SKM-1 (cell line): Measurements from ENCODE around the gene MUSK.
"Not testable (repeated sequence)": the region's sequence is repeated elsewhere in the genome, so short reads cannot be mapped to it uniquely, and the experiment has no call there.

ENCODE experiments used
- DNase-seq: peaks from one replicate; lab custom pipeline; 2025; ENCODE audit not compliant: unreplicated experiment; lab: John Stamatoyannopoulos, UW

The MUSK gene

GRCh38 chr9:110808599-110808980, 140.0 kb downstream of the MUSK start:
- DNase-seq: no peak

- DNase-seq: no peak
Observed at GRCh38 chr9:110809038-110809595, 140.5 kb downstream of the MUSK start.

DNA sequence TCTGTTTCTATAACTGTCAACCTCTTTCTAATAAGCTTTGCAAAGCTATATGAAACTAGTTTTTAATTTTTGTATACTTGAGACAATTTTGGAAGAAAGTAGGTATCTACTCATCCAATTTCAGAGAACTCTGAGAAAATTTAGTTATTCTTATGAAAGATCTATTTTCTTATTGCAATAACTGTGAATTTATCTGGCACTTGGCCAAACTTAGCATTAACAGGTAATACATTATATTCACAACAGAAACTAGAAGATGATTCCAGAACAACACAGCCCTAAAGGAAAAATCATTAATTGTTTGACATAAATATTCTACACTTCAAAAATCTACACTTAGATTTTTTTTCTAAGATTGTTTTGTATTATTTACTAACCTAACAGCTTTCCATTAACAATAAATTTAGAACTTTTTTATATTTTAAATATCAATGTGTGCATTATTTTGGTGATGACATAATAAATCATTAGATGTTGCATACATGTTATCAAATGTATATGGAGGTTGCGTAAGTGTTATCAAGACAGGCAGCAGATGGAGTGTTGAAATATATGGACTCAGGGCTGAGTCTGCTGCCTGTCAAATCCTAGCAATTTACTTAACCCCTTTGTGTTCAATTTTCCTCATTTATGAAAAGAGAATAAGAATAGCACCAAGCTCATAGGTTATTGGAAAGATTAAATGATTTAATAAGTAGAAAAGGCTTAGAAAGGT, 141.8 kb downstream of the MUSK start:
- DNase-seq: no peak

DNA sequence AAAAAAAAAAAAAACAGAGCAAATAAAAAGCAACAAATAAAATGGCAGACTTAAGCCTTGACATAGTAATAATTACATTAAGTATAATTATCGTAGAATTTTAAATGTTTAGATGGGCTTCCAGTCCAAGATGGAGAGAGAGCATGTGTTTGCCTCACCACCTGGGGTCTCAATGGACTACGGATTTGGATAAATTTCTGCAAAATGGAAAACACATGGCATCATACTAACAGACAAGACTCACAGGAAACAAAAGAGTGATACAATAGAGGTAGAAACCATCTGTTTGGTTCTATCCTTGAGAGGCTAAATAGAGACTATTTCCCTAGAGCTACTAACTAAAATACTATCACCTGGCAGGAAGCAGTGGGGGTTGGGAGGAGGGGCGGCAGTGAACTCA, 144.3 kb downstream of the MUSK start:
- no peak for DNase-seq

DNA sequence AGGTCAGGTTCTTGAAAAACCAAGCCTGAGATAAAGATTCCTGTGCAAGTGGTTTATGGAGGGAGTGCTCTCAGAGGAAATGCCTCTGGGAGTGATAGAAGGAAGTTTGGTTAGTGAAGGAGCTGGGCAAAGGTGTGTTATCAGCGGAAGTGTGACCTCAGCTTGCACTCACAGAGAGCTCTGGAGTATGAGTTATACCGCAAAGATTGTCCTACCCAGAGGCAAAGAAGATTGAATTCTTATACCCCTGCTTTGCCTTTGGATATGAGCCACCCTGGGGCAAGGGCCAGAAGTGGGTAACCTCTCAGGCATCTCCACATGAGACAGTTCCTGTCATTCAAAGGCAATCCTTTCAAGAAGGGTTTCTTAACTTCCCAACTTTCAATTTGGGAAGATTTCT, 145.6 kb downstream of the MUSK start:
- DNase-seq: no peak

DNA sequence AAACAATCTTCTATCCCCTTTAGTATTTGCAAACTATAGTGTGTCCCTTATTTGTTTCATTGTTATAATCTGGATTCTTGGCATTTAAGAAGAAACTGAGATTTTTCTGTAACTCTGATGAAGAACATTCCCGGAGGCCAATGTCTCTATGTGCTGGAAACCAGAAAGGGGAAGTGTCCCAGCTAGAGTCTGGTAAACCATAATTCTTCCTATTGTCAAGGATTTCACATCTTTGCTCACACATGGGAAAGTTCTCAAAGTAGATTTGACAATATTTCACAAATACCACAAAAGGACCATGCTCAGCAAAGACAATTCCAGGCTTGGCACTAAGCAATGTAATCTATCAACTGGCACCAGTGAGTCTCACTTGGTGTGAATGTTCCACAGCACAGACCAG, 146.8 kb downstream of the MUSK start:
- no peak for DNase-seq

GRCh38 chr9:110820381-110820780, 151.8 kb downstream of the MUSK start:
- no peak for DNase-seq

DNA sequence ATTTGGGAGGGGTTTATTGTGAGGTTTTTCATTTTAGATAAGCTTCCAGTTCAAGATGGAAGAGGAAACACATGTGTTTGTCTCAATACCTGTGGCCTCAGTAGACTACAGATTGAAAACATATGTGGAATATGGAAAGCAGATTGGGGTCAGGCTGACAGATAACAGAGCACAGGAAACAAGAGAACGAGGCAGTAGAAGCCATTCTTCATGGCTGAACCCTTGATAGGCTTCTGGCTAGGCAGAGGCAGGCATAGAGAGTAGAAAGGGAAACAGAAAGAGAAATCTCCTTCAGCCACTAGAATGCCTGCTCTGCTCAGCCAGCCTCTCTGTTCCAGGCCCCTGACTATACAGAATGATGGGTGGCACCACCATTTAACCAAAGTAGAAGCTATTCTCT, 152.5 kb downstream of the MUSK start:
- no peak for DNase-seq

GRCh38 chr9:110825129-110825528, 156.5 kb downstream of the MUSK start:
- DNase-seq: not testable (repeated sequence)

GRCh38 chr9:110825950-110826349, 157.4 kb downstream of the MUSK start:
- no peak for DNase-seq

DNA sequence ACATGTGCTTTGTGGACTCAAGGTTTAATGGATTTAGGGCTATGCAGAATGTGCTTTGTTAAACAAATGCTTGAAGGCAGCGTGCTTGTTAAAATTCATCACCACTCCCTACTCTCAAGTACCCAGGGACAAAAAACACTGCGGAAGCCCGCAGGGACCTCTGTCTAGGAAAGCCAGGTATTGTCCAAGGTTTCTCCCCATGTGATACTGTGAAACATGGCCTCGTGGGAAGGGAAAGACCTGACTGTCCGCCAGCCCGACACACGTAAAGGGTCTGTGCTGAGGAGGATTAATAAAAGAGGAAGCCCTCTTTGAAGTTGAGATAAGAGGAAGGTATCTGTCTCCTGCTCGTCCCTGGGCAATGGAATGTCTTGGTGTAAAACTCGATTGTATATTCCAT, 157.8 kb downstream of the MUSK start:
- DNase-seq: not testable (repeated sequence)

DNA sequence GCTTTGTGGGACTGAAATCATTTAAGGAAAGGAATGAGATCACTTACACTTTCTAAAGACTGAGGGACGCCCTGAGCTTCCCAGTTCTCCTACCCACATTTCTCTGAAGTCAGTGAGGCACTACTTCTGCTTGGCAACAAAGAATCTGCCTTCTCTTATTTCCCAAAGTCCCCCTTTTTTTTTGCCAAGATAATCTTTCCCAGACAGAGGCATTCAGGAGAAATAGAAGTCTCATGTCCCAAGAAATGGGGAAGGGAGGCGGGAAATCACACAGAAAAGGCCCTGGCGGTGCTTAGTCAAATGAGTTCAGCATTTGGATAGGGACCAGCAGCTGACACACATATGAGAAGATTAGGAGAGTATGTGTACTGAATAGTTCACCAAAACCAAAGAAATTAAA, 159.7 kb downstream of the MUSK start:
- no peak for DNase-seq

GRCh38 chr9:110830495-110830894, 161.9 kb downstream of the MUSK start:
- DNase-seq: no peak

DNA sequence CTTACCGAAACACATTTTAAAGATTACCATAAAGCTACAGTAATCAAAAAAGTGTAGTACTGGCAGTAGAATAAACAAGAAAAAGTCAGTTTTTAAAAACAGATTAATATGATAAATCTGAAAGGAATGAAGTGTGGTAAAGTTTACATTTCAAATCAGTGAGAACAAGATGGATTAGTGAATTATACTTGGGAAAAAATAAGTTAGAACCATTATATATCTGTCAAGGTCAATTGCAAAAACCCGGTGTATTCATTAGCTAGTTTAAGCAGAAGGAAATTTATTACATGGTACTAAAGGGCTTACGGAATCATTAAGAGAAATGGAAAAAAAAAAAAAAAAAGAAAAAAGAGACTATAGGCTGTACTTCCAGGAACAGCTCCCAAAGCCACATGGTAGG, 164.3 kb downstream of the MUSK start:
- DNase-seq: no peak

DNA sequence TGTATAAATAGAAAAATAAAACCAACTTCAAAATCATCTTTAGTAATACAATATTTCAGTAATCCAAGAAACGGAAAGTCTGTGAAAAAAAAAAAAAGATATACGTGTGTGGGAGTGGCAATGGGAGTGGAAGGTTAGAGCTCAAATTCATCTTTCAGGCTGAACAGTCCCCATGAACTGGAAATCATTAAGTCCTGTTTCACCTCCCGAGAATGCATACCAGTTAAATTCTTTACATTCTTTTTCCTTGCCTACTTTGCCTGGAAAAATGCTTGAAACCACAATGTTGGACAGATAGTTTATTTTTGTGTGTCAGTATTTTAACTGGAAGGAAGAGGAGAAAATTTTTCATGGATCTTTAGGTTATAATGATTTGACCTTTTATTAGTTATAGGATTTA, 166.8 kb downstream of the MUSK start:
- DNase-seq: no peak

GRCh38 chr9:110835859-110836271, 167.3 kb downstream of the MUSK start:
- no peak for DNase-seq

DNA sequence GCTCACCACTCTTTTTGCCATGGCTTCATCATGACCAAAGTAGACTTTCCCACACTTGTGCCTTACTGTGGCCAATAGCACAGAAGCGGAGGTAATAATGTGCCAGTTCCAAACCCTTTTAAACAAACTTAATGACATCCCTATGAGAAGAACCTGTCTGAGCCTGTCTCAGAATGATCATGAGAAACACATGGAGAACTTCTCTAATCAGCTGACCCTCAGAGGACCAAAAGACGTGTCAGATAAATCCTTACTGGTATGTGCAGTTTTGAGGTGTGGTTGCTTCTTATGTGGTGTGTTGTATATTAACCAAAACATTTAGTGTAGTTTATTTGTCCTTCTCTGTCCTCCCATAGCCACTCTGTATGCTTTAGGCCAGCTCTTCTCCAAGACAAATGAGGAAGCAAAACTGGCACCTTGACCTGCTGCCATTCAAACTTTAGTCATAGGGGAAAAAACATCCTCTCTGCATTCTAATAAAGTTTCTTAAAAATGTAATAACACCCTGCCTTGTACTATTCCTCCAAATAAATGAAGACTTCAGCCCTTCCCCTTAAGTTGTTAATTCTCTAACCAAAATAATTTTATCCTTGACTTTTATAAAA, 168.9 kb downstream of the MUSK start:
- DNase-seq: no peak

GRCh38 chr9:110842169-110842568, 173.6 kb downstream of the MUSK start:
- DNase-seq: no peak

GRCh38 chr9:110842986-110843385, 174.4 kb downstream of the MUSK start:
- DNase-seq: no peak

DNA sequence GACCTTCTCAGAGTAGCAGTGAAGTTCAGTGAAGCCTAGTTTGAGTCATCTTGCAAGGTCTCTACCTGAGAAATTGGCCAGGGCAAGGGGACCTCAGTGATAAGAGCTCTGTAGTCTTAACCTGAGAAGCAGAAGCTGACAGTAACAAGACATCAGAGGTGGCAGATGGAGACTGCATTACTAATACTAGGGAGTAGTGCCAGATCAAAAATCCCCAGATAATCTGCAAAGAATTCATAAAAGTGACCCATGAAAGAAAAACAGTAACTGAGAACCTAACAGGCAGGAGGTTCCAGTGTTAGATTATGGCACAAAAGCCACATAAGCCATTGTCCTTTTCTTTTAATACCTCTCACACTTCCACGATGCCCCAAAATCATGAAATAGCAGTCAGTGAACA, 175.5 kb downstream of the MUSK start:
- DNase-seq: no peak

GRCh38 chr9:110846215-110846614, 177.6 kb downstream of the MUSK start:
- no peak for DNase-seq

GRCh38 chr9:110847671-110848070, 179.1 kb downstream of the MUSK start:
- no peak for DNase-seq
